LHCN-M2 (cell line): ENCODE data around the gene ATF7. TPM values are rescaled to one million over a fixed set of nuclear protein-coding genes. Genes with fewer than 3 reads are reported as not detected.
"Not testable (repeated sequence)": the region's sequence is repeated elsewhere in the genome, so short reads cannot be mapped to it uniquely, and the experiment has no call there.

Source experiments
- DNase-seq: peaks from one replicate; pipeline ENCODE4 v3.0.0-alpha.2; 2012; ENCODE audit warnings: low read depth
- total RNA-seq: library from RNA; depleted of rRNA; stranded (reverse); fragments of >200 nt; gene quantifications from 2 replicates; pipeline ENCODE4 v1.2.3, GENCODE V29; 2014

Gene ATF7
- total RNA-seq, 1 experiment from 2014 or later, result 14.2 TPM

GRCh38 chr12:53627919-53628318 lies 1.7 kb upstream of the ATF7 start:
- no peak for DNase-seq

- no peak for DNase-seq
Measured at GRCh38 chr12:53626702-53627169, 554 bp upstream of the ATF7 start.

- DNase-seq, result no peak
Measured at GRCh38 chr12:53625373-53625945, 723 bp downstream of the ATF7 start.

- DNase-seq, result no peak
Measured at GRCh38 chr12:53624956-53625355, 1.2 kb downstream of the ATF7 start.

- DNase-seq, result no peak
Measured at GRCh38 chr12:53624458-53624857, 1.7 kb downstream of the ATF7 start.

- peak; percentile 67 for DNase-seq
Measured at GRCh38 chr12:53623548-53624385, 2.4 kb downstream of the ATF7 start.

- DNase-seq, result no peak
Measured at GRCh38 chr12:53622724-53623123, 3.5 kb downstream of the ATF7 start.

GRCh38 chr12:53618275-53618674 lies 7.9 kb downstream of the ATF7 start:
- no peak for DNase-seq

- no peak for DNase-seq
Measured at GRCh38 chr12:53617700-53618099, 8.5 kb downstream of the ATF7 start.

- DNase-seq, result no peak
Measured at GRCh38 chr12:53616950-53617349, 9.2 kb downstream of the ATF7 start.

- DNase-seq, result no peak
Measured at GRCh38 chr12:53613821-53614220, 12.4 kb downstream of the ATF7 start.

GRCh38 chr12:53612978-53613377 lies 13.2 kb downstream of the ATF7 start:
- DNase-seq, result no peak

GRCh38 chr12:53611304-53611703 lies 14.9 kb downstream of the ATF7 start:
- DNase-seq, result no peak

GRCh38 chr12:53606688-53607087 lies 19.5 kb downstream of the ATF7 start:
- DNase-seq, result not testable (repeated sequence)

GRCh38 chr12:53604581-53604980 lies 21.6 kb downstream of the ATF7 start:
- no peak for DNase-seq

GRCh38 chr12:53603804-53604203 lies 22.4 kb downstream of the ATF7 start:
- DNase-seq, result no peak

- no peak for DNase-seq
Measured at GRCh38 chr12:53603196-53603595, 23.0 kb downstream of the ATF7 start.

GRCh38 chr12:53602176-53602864 lies 23.9 kb downstream of the ATF7 start:
- no peak for DNase-seq

- DNase-seq, result no peak
Measured at GRCh38 chr12:53601296-53601847, 24.8 kb downstream of the ATF7 start.

GRCh38 chr12:53600490-53601295 lies 25.5 kb downstream of the ATF7 start:
- DNase-seq, result no peak

- DNase-seq, result no peak
Measured at GRCh38 chr12:53599579-53599978, 26.6 kb downstream of the ATF7 start.
